Breast epithelium (tissue), 3 donors: ENCODE results near the gene CLK3.

Experiments used
- POLR2A ChIP-seq: fragments of 450-650 bp; IDR thresholded peaks from one replicate; pipeline ENCODE4 v1.6.1; 2016; ENCODE audit warnings: antibody characterized with exemption, mild to moderate bottlenecking, moderate library complexity
- POLR2AphosphoS5 ChIP-seq, 3 donors: sonication (generic); formaldehyde crosslinking; IDR thresholded peaks; one replicate each; pipeline ENCODE4 v1.6.1; 2017; ENCODE audit warnings: antibody characterized with exemption in 3 of 3
- TF ChIP-seq, protein P1 (sequence below), 3 donors: fragments of 450-650 bp; IDR thresholded peaks; one replicate each; pipeline ENCODE4 v1.5.1; 2016 to 2017; ENCODE audit warnings: antibody characterized with exemption in 3 of 3, mild to moderate bottlenecking in 3 of 3, moderate library complexity in 3 of 3

DNA sequence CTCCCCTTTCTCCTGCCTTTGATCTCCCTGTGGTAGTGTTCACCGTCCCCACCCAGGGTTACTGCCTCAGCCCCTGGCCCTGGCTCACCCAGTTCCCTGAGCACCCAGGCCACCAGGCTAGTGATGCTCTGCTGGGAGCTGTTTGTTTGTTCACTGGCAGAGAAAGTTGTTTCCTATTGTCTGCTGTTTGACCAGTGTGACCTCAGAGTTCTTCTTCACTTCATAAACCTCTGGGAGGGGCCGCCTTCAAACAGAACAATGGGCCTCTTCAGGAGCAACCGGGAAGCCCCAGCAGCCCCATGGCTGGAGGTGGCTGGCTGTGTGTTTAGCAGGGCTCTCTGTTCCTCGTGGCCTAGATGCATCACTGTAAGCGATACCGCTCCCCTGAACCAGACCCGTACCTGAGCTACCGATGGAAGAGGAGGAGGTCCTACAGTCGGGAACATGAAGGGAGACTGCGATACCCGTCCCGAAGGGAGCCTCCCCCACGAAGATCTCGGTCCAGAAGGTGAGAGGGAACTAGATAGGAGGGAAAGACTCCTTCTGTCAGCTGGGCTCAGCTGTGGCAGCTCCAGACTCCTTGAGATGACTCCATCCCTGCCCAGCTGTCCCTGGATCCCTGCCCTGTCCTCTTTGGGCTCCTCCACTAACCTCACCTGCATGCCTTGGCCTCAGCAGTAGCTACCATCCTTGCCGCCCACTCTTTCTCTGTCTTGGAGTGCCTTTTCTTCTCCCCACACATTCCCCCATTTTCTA lies 3.4 kb downstream of the CLK3 start:
- TF ChIP-seq, protein P1, sequence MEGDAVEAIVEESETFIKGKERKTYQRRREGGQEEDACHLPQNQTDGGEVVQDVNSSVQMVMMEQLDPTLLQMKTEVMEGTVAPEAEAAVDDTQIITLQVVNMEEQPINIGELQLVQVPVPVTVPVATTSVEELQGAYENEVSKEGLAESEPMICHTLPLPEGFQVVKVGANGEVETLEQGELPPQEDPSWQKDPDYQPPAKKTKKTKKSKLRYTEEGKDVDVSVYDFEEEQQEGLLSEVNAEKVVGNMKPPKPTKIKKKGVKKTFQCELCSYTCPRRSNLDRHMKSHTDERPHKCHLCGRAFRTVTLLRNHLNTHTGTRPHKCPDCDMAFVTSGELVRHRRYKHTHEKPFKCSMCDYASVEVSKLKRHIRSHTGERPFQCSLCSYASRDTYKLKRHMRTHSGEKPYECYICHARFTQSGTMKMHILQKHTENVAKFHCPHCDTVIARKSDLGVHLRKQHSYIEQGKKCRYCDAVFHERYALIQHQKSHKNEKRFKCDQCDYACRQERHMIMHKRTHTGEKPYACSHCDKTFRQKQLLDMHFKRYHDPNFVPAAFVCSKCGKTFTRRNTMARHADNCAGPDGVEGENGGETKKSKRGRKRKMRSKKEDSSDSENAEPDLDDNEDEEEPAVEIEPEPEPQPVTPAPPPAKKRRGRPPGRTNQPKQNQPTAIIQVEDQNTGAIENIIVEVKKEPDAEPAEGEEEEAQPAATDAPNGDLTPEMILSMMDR (IDR thresholded peaks at IDR 0.05), result no peak
- TF ChIP-seq POLR2A (no peak), POLR2AphosphoS5 (IDR thresholded peaks at IDR 0.05) (no peak)
